Measurements from ENCODE around the gene SVBP. TPM values are rescaled to one million over a fixed set of nuclear protein-coding genes. Genes with fewer than 3 reads are reported as not detected.

The SVBP gene, protein sequence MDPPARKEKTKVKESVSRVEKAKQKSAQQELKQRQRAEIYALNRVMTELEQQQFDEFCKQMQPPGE
- total RNA-seq (2021) (32.3 and 32.6 TPM in 2 replicates), Bru-seq, nascent RNA (percentile 70 among the genes with signal in this experiment), BruChase-seq, experiment 1, labeled RNA remaining after a 2-hour chase (percentile 53 among the genes with signal in this experiment), BruChase-seq, experiment 2, labeled RNA remaining after a 6-hour chase (percentile 69 among the genes with signal in this experiment)
- long read RNA-seq, transcript SVBP-201 (3 exons, 658 nt): major isoform, 39 of 59 reads
- long read RNA-seq, partial matches to known transcripts: 11 of 59 reads
- long read RNA-seq, other reads (novel, unspliced or antisense): 7 of 59 reads

DNA sequence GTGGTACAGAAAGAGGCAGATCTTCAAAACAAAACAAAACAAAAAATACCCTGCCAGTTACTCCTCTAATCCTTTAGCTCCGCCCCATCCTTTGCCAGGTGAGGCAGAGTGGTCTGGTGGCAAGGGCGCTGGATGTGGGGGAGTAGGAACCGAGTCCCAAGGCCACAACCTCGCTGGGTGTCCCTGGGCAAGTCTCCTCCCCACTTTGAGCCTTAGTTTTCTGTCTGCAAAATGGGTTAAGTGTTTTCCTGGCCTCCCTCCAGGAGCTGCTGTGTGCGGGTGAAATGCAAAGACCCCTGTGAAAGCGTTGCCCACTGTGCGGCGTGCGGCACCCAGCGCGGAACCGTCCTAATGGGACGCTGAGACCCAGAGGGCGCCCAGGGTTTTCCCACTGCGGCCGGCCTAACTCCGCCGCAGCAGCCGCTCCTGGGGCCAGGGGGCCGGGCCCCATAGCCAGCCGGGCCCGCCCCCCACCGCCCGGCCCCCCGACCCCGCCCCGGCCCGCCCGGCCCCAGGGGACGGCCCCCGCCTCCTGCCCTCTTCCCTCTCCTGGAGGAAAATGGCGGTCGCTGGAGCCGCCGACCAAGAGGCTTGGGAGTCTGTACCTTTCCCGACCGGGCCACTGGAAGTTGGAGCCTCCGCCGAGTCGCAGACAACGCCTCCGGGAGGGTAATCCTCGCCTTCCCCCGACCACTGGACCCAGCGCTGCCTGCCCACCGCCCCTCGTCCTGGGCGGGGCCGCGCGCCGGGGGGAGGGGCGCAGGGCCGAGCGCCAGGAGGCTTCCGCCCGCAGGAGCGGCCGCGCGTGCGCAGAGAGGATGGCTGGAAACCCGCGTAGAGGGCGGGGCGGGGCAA lies at the start of gene SVBP, which contains the start of gene ERMAP:
Gene SVBP, minus strand, starts transcription at position 813 of the 855 bp plus-strand sequence. CDS start 853 bp downstream, outside the sequence.
Gene ERMAP, plus strand, starts transcription at position 538 of the 855 bp plus-strand sequence. CDS start 13,327 bp downstream, outside the sequence.
- Histone ChIP-seq H3K79me2 (ENCODE audit: low read depth) (peaks cover 19% of the 10 kb centered on the region; the same call in 1 of the 2 replicates), H3K4me2 (peak within 1 kb of the TSS; percentile 85), H3F3A (ENCODE audit: insufficient read depth, low read depth) (peaks cover 8% of the 10 kb centered on the region; the same call in 1 of the 2 replicates), H3K9me2 (ENCODE audit: insufficient read depth) (no peaks in the 10 kb centered on the region), H3K4me3 (peak within 1 kb of the TSS; percentile 100), H3K27ac (peak within 1 kb of the TSS; percentile 97), H3K27me3 (ENCODE audit: insufficient read depth, low read depth) (no peaks in the 10 kb centered on the region), H3K4me1 (replicated peaks; ENCODE audit: insufficient read depth) (peaks cover 21% of the 10 kb centered on the region), H2AFZ (peak within 1 kb of the TSS; percentile 99), H3K9me3 (ENCODE audit: insufficient read depth, low read depth) (no peaks in the 10 kb centered on the region), H3K36me3 (ENCODE audit: low read depth) (no peaks in the 10 kb centered on the region), H4K20me1 (ENCODE audit: insufficient read depth) (peaks cover 4% of the 10 kb centered on the region; the same call in 1 of the 2 replicates)
- intact Hi-C loops (cut with micrococcal nuclease; ENCODE audit: unreplicated experiment): loop anchor here (2.0 kb wide), 1 partner anchor 50 kb away; the partner anchor contains the start of genes C1orf50 and P3H1
- CTCF ChIA-PET: interaction anchor here (1.3 kb wide), 2 partner anchors 30 to 257 kb away, joined by 4 read pairs; partner anchors contain the start of gene ZNF691
- no TSS peak for BruUV-seq (replicated peaks)
- DNase-seq: peak; percentile 66 to 94
- no peak for TF ChIP-seq EZH2 (IDR thresholded peaks at IDR 0.05; ENCODE audit: low read depth)
- TF ChIP-seq, protein P1, sequence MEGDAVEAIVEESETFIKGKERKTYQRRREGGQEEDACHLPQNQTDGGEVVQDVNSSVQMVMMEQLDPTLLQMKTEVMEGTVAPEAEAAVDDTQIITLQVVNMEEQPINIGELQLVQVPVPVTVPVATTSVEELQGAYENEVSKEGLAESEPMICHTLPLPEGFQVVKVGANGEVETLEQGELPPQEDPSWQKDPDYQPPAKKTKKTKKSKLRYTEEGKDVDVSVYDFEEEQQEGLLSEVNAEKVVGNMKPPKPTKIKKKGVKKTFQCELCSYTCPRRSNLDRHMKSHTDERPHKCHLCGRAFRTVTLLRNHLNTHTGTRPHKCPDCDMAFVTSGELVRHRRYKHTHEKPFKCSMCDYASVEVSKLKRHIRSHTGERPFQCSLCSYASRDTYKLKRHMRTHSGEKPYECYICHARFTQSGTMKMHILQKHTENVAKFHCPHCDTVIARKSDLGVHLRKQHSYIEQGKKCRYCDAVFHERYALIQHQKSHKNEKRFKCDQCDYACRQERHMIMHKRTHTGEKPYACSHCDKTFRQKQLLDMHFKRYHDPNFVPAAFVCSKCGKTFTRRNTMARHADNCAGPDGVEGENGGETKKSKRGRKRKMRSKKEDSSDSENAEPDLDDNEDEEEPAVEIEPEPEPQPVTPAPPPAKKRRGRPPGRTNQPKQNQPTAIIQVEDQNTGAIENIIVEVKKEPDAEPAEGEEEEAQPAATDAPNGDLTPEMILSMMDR (conservative IDR thresholded peaks at IDR 0.05): no peak
- POLR2A ChIA-PET (ENCODE audit: unreplicated experiment): interaction anchor here (0.6 to 1.4 kb wide), 3 partner anchors 29 to 556 kb away, joined by 3 to 8 read pairs (median 6); partner anchors contain the start of gene ZNF691

DNA sequence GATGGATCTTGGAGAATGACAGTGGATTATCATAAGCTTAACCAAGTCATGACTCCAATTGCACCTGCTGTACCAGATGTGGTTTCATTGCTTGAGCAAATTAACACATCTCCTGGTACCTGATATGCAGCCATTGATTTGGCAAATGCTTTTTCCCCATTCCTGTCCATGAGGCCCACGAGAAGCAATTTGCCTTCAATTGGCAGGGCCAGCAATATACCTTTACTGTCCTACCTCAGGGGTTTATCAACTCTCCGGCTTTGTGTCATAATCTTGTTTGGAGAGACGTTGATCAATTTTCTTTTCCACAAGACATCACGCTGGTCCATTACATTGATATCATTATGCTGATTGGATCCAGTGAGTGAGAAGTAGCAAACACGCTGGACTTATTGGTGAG lies 49.4 kb upstream of the SVBP start:
- Histone ChIP-seq H3F3A (ENCODE audit: insufficient read depth, low read depth) (no peaks in the 10 kb centered on the region), H3K27ac (no peak overlapping the region), H3K9me2 (ENCODE audit: insufficient read depth) (no peaks in the 10 kb centered on the region), H3K4me2 (no peak overlapping the region), H3K27me3 (ENCODE audit: insufficient read depth, low read depth) (no peaks in the 10 kb centered on the region), H3K36me3 (ENCODE audit: low read depth) (no peaks in the 10 kb centered on the region), H4K20me1 (ENCODE audit: insufficient read depth) (no peaks in the 10 kb centered on the region), H3K4me3 (no peak overlapping the region), H3K4me1 (replicated peaks; ENCODE audit: insufficient read depth) (no peaks in the 10 kb centered on the region), H2AFZ (no peak overlapping the region), H3K9me3 (ENCODE audit: insufficient read depth, low read depth) (peaks cover 11% of the 10 kb centered on the region; the same call in 1 of the 2 replicates), H3K79me2 (ENCODE audit: low read depth) (no peaks in the 10 kb centered on the region)
- intact Hi-C loops (cut with micrococcal nuclease; ENCODE audit: unreplicated experiment): no loop called here
- no TSS peak for BruUV-seq (replicated peaks)
- DNase-seq: no peak
- TF ChIP-seq EZH2 (IDR thresholded peaks at IDR 0.05; ENCODE audit: low read depth): no peak
- TF ChIP-seq, protein P1 (conservative IDR thresholded peaks at IDR 0.05): no peak
- ChIA-PET POLR2A (ENCODE audit: unreplicated experiment) (no interaction called here), CTCF (no interaction called here)

DNA sequence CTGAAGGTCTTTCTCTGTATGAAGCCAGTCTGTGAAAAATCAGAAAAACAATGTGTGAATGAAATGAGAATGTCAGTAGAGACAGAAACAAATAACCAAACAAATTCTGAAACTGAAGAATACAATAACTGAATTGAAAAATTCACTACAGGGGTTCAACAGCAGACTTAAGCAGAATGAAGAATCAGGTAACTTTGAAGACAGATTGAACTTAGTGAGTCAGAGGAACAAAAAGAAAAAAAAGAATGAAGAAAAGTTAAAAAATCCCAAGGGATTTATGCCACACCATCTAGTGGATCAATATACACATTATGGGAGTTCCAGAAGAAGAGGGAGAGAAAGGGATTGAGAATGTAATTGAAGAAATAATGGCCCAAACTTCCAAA lies 43.8 kb upstream of the SVBP start:
- Histone ChIP-seq H3K36me3 (ENCODE audit: low read depth) (no peaks in the 10 kb centered on the region), H3F3A (ENCODE audit: insufficient read depth, low read depth) (no peaks in the 10 kb centered on the region), H3K4me2 (no peak overlapping the region), H3K27ac (no peak overlapping the region), H3K27me3 (ENCODE audit: insufficient read depth, low read depth) (no peaks in the 10 kb centered on the region), H3K4me3 (no peak overlapping the region), H3K79me2 (ENCODE audit: low read depth) (no peaks in the 10 kb centered on the region), H2AFZ (no peak overlapping the region), H3K9me2 (ENCODE audit: insufficient read depth) (no peaks in the 10 kb centered on the region), H4K20me1 (ENCODE audit: insufficient read depth) (no peaks in the 10 kb centered on the region), H3K9me3 (ENCODE audit: insufficient read depth, low read depth) (peaks cover 47% of the 10 kb centered on the region), H3K4me1 (replicated peaks; ENCODE audit: insufficient read depth) (no peaks in the 10 kb centered on the region)
- ChIA-PET CTCF (no interaction called here), POLR2A (ENCODE audit: unreplicated experiment) (no interaction called here)
- BruUV-seq (replicated peaks): no TSS peak
- TF ChIP-seq, protein P1 (conservative IDR thresholded peaks at IDR 0.05): no peak
- no peak for TF ChIP-seq EZH2 (IDR thresholded peaks at IDR 0.05; ENCODE audit: low read depth)
- intact Hi-C loops (cut with micrococcal nuclease; ENCODE audit: unreplicated experiment): no loop called here
- no peak for DNase-seq

Measured in PC-9 (cell line).